CD14-positive monocyte (primary cell): Measurements from ENCODE around the gene SPSB4. TPM values are rescaled to one million over a fixed set of nuclear protein-coding genes. Genes with fewer than 3 reads are reported as not detected.

Source experiments
- DNase-seq, 3 donors: peaks; one replicate each; pipeline ENCODE4 v3.0.0-alpha.2; 2011 to 2022
- H2AFZ ChIP-seq: 2 replicates; pipeline ENCODE4 v1.6.0; 2012; ENCODE audit warnings: mild to moderate bottlenecking, low read depth, low read length, inconsistent platforms; ENCODE audit not compliant: insufficient read depth, poor library complexity, severe bottlenecking
- H3K27ac ChIP-seq, 2 donors: 1 replicate in 1 of 2; 2 replicates in 1 of 2; pipeline ENCODE4 v1.5.1; 2012 to 2013; ENCODE audit warnings: low read length in 2 of 2, control low read depth in 1 of 2, inconsistent platforms in 1 of 2, low read depth in 1 of 2, mild to moderate bottlenecking in 1 of 2
- H3K27me3 ChIP-seq, 2 donors: one replicate each; pipeline versions ENCODE4 v1.6.0 to v1.6.1; 2011 to 2013; ENCODE audit warnings: low read length in 2 of 2; ENCODE audit not compliant: control insufficient read depth in 2 of 2, insufficient read depth in 2 of 2
- H3K36me3 ChIP-seq, 2 donors: replicated peaks in 1 of 2; 1 replicate in 1 of 2; 2 replicates in 1 of 2; pipeline versions ENCODE4 v1.5.1 to v1.6.1; 2012 to 2013; ENCODE audit warnings: low read length in 2 of 2, control low read depth in 1 of 2, inconsistent platforms in 1 of 2, mild to moderate bottlenecking in 1 of 2; ENCODE audit not compliant: insufficient read depth in 2 of 2, control insufficient read depth in 1 of 2
- H3K4me1 ChIP-seq, 2 donors: 1 replicate in 1 of 2; 2 replicates in 1 of 2; pipeline versions ENCODE4 v1.5.1 to v1.6.1; 2012 to 2013; ENCODE audit warnings: low read length in 2 of 2, control low read depth in 1 of 2, inconsistent platforms in 1 of 2, mild to moderate bottlenecking in 1 of 2, moderate library complexity in 1 of 2; ENCODE audit not compliant: insufficient read depth in 2 of 2, control insufficient read depth in 1 of 2
- H3K4me2 ChIP-seq: replicated peaks from 2 replicates; pipeline ENCODE3; 2012; ENCODE audit warnings: low read length, moderate library complexity, mild to moderate bottlenecking; ENCODE audit not compliant: poor library complexity, severe bottlenecking; ENCODE audit errors: extremely low read depth
- H3K4me3 ChIP-seq, 3 experiments: fragments of 200-600 bp in 1 of 3; sonication (generic) in 1 of 3; replicated peaks in 1 of 3; 1 replicate in 2 of 3; 2 replicates in 1 of 3; pipeline ENCODE4 v1.5.1; 2011 to 2013; ENCODE audit warnings: low read length in 3 of 3, mild to moderate bottlenecking in 3 of 3, control low read depth in 2 of 3, low read depth in 2 of 3, inconsistent platforms in 1 of 3, moderate library complexity in 1 of 3
- H3K79me2 ChIP-seq: 2 replicates; pipeline ENCODE4 v1.6.0; 2012; ENCODE audit warnings: mild to moderate bottlenecking, control low read depth, inconsistent platforms, low read length, moderate library complexity; ENCODE audit not compliant: insufficient read depth
- H3K9ac ChIP-seq: 2 replicates; pipeline ENCODE4 v1.6.0; 2017; ENCODE audit warnings: low read length, mild to moderate bottlenecking; ENCODE audit not compliant: insufficient read depth, poor library complexity, severe bottlenecking
- H3K9me3 ChIP-seq, 2 donors: replicated peaks in 1 of 2; 1 replicate in 1 of 2; 2 replicates in 1 of 2; pipeline versions ENCODE4 v1.5.1 to v1.6.1; 2012 to 2013; ENCODE audit warnings: low read length in 2 of 2, control low read depth in 1 of 2; ENCODE audit not compliant: control insufficient read depth in 1 of 2, insufficient read depth in 1 of 2
- H4K20me1 ChIP-seq: 2 replicates; pipeline ENCODE4 v1.6.0; 2012; ENCODE audit warnings: mild to moderate bottlenecking, low read length, control low read depth, moderate library complexity; ENCODE audit not compliant: insufficient read depth
- H3K27ac Mint-ChIP-seq, 7 donors: one replicate each; pipeline ENCODE4 v1.8.0; 2020; ENCODE audit warnings: mild to moderate bottlenecking in 7 of 7, mixed read lengths in 7 of 7, moderate library complexity in 6 of 7, inconsistent platforms in 2 of 7
- H3K27me3 Mint-ChIP-seq, 3 donors: one replicate each; pipeline ENCODE4 v1.8.0; 2021 to 2022; ENCODE audit warnings: low read depth in 3 of 3, mild to moderate bottlenecking in 3 of 3, mixed read lengths in 3 of 3, moderate library complexity in 3 of 3, inconsistent platforms in 1 of 3
- H3K36me3 Mint-ChIP-seq, 2 donors: one replicate each; pipeline ENCODE4 v1.8.0; 2020; ENCODE audit warnings: mixed read lengths in 2 of 2, inconsistent platforms in 1 of 2, mild to moderate bottlenecking in 1 of 2
- H3K4me1 Mint-ChIP-seq: one replicate; pipeline ENCODE4 v1.8.0; 2020; ENCODE audit warnings: mild to moderate bottlenecking, mixed read lengths
- H3K4me3 Mint-ChIP-seq, 2 donors: one replicate each; pipeline ENCODE4 v1.8.0; 2020; ENCODE audit warnings: mild to moderate bottlenecking in 2 of 2, mixed read lengths in 2 of 2, moderate library complexity in 1 of 2
- H3K9me3 Mint-ChIP-seq, 7 donors: one replicate each; pipeline ENCODE4 v1.8.0; 2020 to 2022; ENCODE audit warnings: mixed read lengths in 7 of 7, mild to moderate bottlenecking in 6 of 7, moderate library complexity in 6 of 7, inconsistent platforms in 2 of 7
- CTCF ChIP-seq: fragments of 200-600 bp; IDR thresholded peaks from one replicate; pipeline ENCODE4 v1.8.0; 2022; ENCODE audit warnings: antibody characterized with exemption, mild to moderate bottlenecking
- WGBS: methylation state at CpG from one replicate; pipeline ENCODE4 v1.1.5; 2013; ENCODE audit warnings: missing lambda C conversion rate; ENCODE audit not compliant: insufficient coverage; 5-methylcytosine and 5-hydroxymethylcytosine counted together
- intact Hi-C, 2 donors: fragments of 100-400 bp; cut with micrococcal nuclease; formaldehyde crosslinking; loops; one replicate each; pipeline versions ENCODE4 v1.15.0 to v1.15.1; 2023
- polyA plus RNA-seq, 3 donors: library from polyadenylated mRNA; depleted of rRNA in 1 of 3; unstranded in 2 of 3; stranded (reverse) in 1 of 3; fragments of 300-500 nt in 2 of 3; fragments of >200 nt in 1 of 3; fragmentation: Illumina TruSeq in 2 of 3; gene quantifications; 1 replicate in 2 of 3; 2 replicates in 1 of 3; pipeline ENCODE4 v1.2.3, GENCODE V29; 2012 to 2021

SPSB4 gene
- polyA plus RNA-seq, 3 donors = not detected

GRCh38 chr3:141064255-141064926 lies 13.2 kb downstream of the SPSB4 start:
- H3K4me2 ChIP-seq = no peak overlapping the region
- 100% methylated on average over 2 of the region's 6 CpGs for WGBS
- H3K27ac Mint-ChIP-seq = no peak overlapping the region
- peaks cover 0 to 9% (median 3%) of the 10 kb centered on the region in 7 donors for H3K9me3 Mint-ChIP-seq
- TF ChIP-seq CTCF = no peak
- H3K4me3 Mint-ChIP-seq = no peak overlapping the region
- H3K36me3 Mint-ChIP-seq = no peaks in the 10 kb centered on the region
- no peak overlapping the region for H2AFZ ChIP-seq
- no peak overlapping the region for H3K27ac ChIP-seq
- intact Hi-C loops = no loop called here
- H3K9ac ChIP-seq = no peak overlapping the region
- H3K79me2 ChIP-seq = no peaks in the 10 kb centered on the region
- peaks cover 0 to 2% of the 10 kb centered on the region in 2 donors for H3K9me3 ChIP-seq
- H3K4me1 ChIP-seq = no peaks in the 10 kb centered on the region
- H3K27me3 Mint-ChIP-seq = peaks cover 0 to 5% (median 2%) of the 10 kb centered on the region in 3 donors
- H3K4me1 Mint-ChIP-seq = peaks cover 5% of the 10 kb centered on the region
- H3K27me3 ChIP-seq = no peaks in the 10 kb centered on the region
- no peaks in the 10 kb centered on the region for H4K20me1 ChIP-seq
- no peak overlapping the region for H3K4me3 ChIP-seq
- no peak for DNase-seq
- no peaks in the 10 kb centered on the region for H3K36me3 ChIP-seq

- Histone ChIP-seq H2AFZ (no peak overlapping the region), H3K36me3 (no peaks in the 10 kb centered on the region), H3K79me2 (no peaks in the 10 kb centered on the region), H4K20me1 (no peaks in the 10 kb centered on the region), H3K4me2 (no peak overlapping the region), H3K4me3 (no peak overlapping the region), H3K27me3 (no peaks in the 10 kb centered on the region), H3K27ac (no peak overlapping the region), H3K9ac (no peak overlapping the region), H3K4me1 (no peaks in the 10 kb centered on the region), H3K9me3 (no peaks in the 10 kb centered on the region)
- intact Hi-C loops = no loop called here
- Mint-ChIP-seq H3K27me3 (peaks cover 0 to 5% (median 2%) of the 10 kb centered on the region in 3 donors), H3K4me1 (peaks cover 5% of the 10 kb centered on the region), H3K36me3 (no peaks in the 10 kb centered on the region), H3K27ac (no peak overlapping the region), H3K9me3 (peaks cover 0 to 9% (median 2%) of the 10 kb centered on the region in 7 donors), H3K4me3 (no peak overlapping the region)
- no peak for TF ChIP-seq CTCF
- DNase-seq = no peak
- WGBS = 94% methylated on average over 4 of the region's 4 CpGs
Measured at GRCh38 chr3:141065258-141065657, 14.1 kb downstream of the SPSB4 start.
